Liver (tissue), 9 donors: ENCODE results near the gene KIF6. TPM values are rescaled to one million over a fixed set of nuclear protein-coding genes. Genes with fewer than 3 reads are reported as not detected.

Experiments used
- DNase-seq: peaks from one replicate; pipeline ENCODE4 v3.0.0-alpha.2; 2017; ENCODE audit warnings: low spot score
- H3K27ac ChIP-seq, 2 donors: one replicate each; pipeline ENCODE4 v1.7.0; 2013; ENCODE audit warnings: inconsistent platforms in 2 of 2, low read length in 2 of 2, control low read depth in 1 of 2, low read depth in 1 of 2, mild to moderate bottlenecking in 1 of 2
- H3K27me3 ChIP-seq, 4 donors: one replicate each; pipeline versions ENCODE4 v1.6.1 to v1.7.0; 2013; ENCODE audit warnings: low read length in 3 of 4, inconsistent platforms in 1 of 4, mild to moderate bottlenecking in 1 of 4, moderate library complexity in 1 of 4; ENCODE audit not compliant: control insufficient read depth in 4 of 4, insufficient read depth in 4 of 4
- H3K36me3 ChIP-seq, 4 donors: one replicate each; pipeline versions ENCODE4 v1.6.1 to v1.7.0; 2013; ENCODE audit warnings: low read length in 3 of 4, mild to moderate bottlenecking in 3 of 4, low read depth in 1 of 4, moderate library complexity in 1 of 4; ENCODE audit not compliant: control insufficient read depth in 4 of 4, insufficient read depth in 3 of 4
- H3K4me1 ChIP-seq, 4 donors: one replicate each; pipeline versions ENCODE4 v1.6.1 to v1.7.0; 2013; ENCODE audit warnings: low read length in 3 of 4, mild to moderate bottlenecking in 3 of 4, moderate library complexity in 1 of 4; ENCODE audit not compliant: control insufficient read depth in 4 of 4, insufficient read depth in 4 of 4
- H3K4me3 ChIP-seq, 3 donors: one replicate each; pipeline versions ENCODE4 v1.6.1 to v1.7.0; 2013; ENCODE audit warnings: low read length in 3 of 3, control low read depth in 1 of 3, low read depth in 1 of 3, mild to moderate bottlenecking in 1 of 3
- H3K9ac ChIP-seq, 2 donors: one replicate each; pipeline ENCODE4 v1.7.0; 2013; ENCODE audit warnings: low read length in 2 of 2, mild to moderate bottlenecking in 2 of 2, moderate library complexity in 2 of 2, control low read depth in 1 of 2, low read depth in 1 of 2
- H3K9me3 ChIP-seq, 4 donors: one replicate each; pipeline versions ENCODE4 v1.6.1 to v1.7.0; 2013; ENCODE audit warnings: low read length in 3 of 4; ENCODE audit not compliant: control insufficient read depth in 4 of 4
- ATF3 ChIP-seq: IDR thresholded peaks from 2 replicates; pipeline ENCODE4 v1.6.1; 2016; ENCODE audit warnings: antibody characterized with exemption
- CTCF ChIP-seq: fragments of 150-350 bp; IDR thresholded peaks from 2 replicates; pipeline ENCODE4 v1.5.1; 2017; ENCODE audit warnings: improper control_type of control experiment, low read depth, low read length; ENCODE audit not compliant: missing input control
- EGR1 ChIP-seq, 2 donors: IDR thresholded peaks; 2 replicates each; pipeline ENCODE4 v1.6.1; 2016 to 2018; ENCODE audit warnings: antibody characterized with exemption in 2 of 2, low read depth in 2 of 2
- FOXA1 ChIP-seq: IDR thresholded peaks from 2 replicates; pipeline ENCODE4 v1.6.1; 2016; ENCODE audit warnings: antibody characterized with exemption
- FOXA2 ChIP-seq: IDR thresholded peaks from 2 replicates; pipeline ENCODE4 v1.6.1; 2016; ENCODE audit warnings: antibody characterized with exemption
- GABPA ChIP-seq, 2 donors: IDR thresholded peaks in 1 of 2; conservative IDR thresholded peaks in 1 of 2; 2 replicates each; pipeline ENCODE4 v1.6.1; 2016; ENCODE audit warnings: antibody characterized with exemption in 2 of 2, mild to moderate bottlenecking in 1 of 2, moderate library complexity in 1 of 2
- HNF4A ChIP-seq, 2 donors: conservative IDR thresholded peaks; 2 replicates each; pipeline ENCODE4 v1.6.1; 2016; ENCODE audit warnings: antibody characterized with exemption in 2 of 2, mild to moderate bottlenecking in 2 of 2
- HNF4G ChIP-seq: IDR thresholded peaks from 2 replicates; pipeline ENCODE4 v1.6.1; 2016; ENCODE audit warnings: antibody characterized with exemption
- JUND ChIP-seq, 2 donors: IDR thresholded peaks; 2 replicates each; pipeline ENCODE4 v1.6.1; 2016; ENCODE audit warnings: antibody characterized with exemption in 2 of 2
- NR2F2 ChIP-seq: IDR thresholded peaks from 2 replicates; pipeline ENCODE4 v1.6.1; 2016; ENCODE audit warnings: antibody characterized with exemption
- RAD21 ChIP-seq, 2 donors: IDR thresholded peaks; 2 replicates each; pipeline ENCODE4 v1.6.1; 2016; ENCODE audit warnings: antibody characterized with exemption in 2 of 2, mild to moderate bottlenecking in 2 of 2
- RXRA ChIP-seq, 2 donors: IDR thresholded peaks; 2 replicates each; pipeline ENCODE4 v1.6.1; 2017 to 2018; ENCODE audit warnings: antibody characterized with exemption in 2 of 2, mild to moderate bottlenecking in 1 of 2
- SP1 ChIP-seq: IDR thresholded peaks from 2 replicates; pipeline ENCODE4 v1.6.1; 2018; ENCODE audit warnings: antibody characterized with exemption, mild to moderate bottlenecking
- TAF1 ChIP-seq: conservative IDR thresholded peaks from 2 replicates; pipeline ENCODE4 v1.6.1; 2016; ENCODE audit warnings: antibody characterized with exemption, mild to moderate bottlenecking
- YY1 ChIP-seq: IDR thresholded peaks from 2 replicates; pipeline ENCODE4 v1.6.1; 2016; ENCODE audit warnings: antibody characterized with exemption, mild to moderate bottlenecking
- polyA plus RNA-seq, 2 donors: library from polyadenylated mRNA; stranded (reverse) in 1 of 2; unstranded in 1 of 2; fragments of 200-250 nt in 1 of 2; fragments of >200 nt in 1 of 2; fragmentation: Nextera tagmentation in 1 of 2; extraction: Ambion mirVana in 1 of 2; gene quantifications; one replicate each; pipeline versions ENCODE4 v1.2.1 to v1.2.3, GENCODE V29; 2013 to 2015
- total RNA-seq, 2 donors: library from RNA; depleted of rRNA; stranded (reverse); fragments of >200 nt; gene quantifications; one replicate each; pipeline ENCODE4 v1.2.3, GENCODE V29; 2014
- TF ChIP-seq, protein P1 (sequence below): IDR thresholded peaks from 2 replicates; pipeline ENCODE4 v1.6.1; 2016; ENCODE audit warnings: antibody characterized with exemption
- TF ChIP-seq, protein P2 (sequence below): IDR thresholded peaks from 2 replicates; pipeline ENCODE4 v1.6.1; 2016; ENCODE audit warnings: antibody characterized with exemption
- TF ChIP-seq, protein P3 (sequence below): IDR thresholded peaks from 2 replicates; pipeline ENCODE4 v1.6.1; 2016; ENCODE audit warnings: antibody characterized with exemption, mild to moderate bottlenecking
- donor health status: healthy.
- donor health status: healthy.
- donor health status: healthy.
- donor health status: healthy.
- donor health status: healthy.

Gene KIF6
- total and polyA plus RNA-seq, 4 donors, result 0.17 to 7.5 (median 0.29) TPM

DNA sequence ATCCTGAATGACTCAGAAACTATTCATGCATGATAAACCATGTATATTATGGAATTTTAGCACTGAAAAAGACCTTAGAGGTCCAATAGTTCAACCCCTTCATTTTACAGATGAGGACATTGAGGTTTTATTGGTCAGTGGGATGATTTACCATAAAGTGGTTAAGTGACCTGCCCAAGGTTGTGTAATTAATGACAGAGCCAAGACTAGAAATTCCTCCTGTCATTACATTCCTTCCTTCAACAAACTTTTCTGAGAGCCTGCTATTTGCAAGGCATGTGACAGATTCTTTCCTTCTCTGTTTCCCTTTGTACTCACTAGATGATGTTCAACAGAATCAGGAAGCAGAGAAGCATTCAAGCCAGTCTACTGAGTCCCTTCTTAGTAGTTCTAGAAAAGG is 232.0 kb downstream of the KIF6 start:
- Histone ChIP-seq H3K4me3 (no peak overlapping the region), H3K27ac (no peak overlapping the region), H3K9me3 (no peaks in the 10 kb centered on the region), H3K36me3 (no peaks in the 10 kb centered on the region), H3K27me3 (no peaks in the 10 kb centered on the region), H3K4me1 (peaks cover 0 to 6% (median 0%) of the 10 kb centered on the region in 4 donors), H3K9ac (no peak overlapping the region)
- no peak for TF ChIP-seq ATF3
- TF ChIP-seq TAF1, result no peak
- TF ChIP-seq GABPA (IDR thresholded peaks at IDR 0.05 in 1 of 2, conservative IDR thresholded peaks at IDR 0.05 in 1 of 2), result no peak
- TF ChIP-seq EGR1 (IDR thresholded peaks at IDR 0.05; ENCODE audit: low read depth in 2 of 2), result no peak
- TF ChIP-seq RAD21 (IDR thresholded peaks at IDR 0.05), result no peak
- TF ChIP-seq NR2F2, result no peak
- TF ChIP-seq, protein P1, sequence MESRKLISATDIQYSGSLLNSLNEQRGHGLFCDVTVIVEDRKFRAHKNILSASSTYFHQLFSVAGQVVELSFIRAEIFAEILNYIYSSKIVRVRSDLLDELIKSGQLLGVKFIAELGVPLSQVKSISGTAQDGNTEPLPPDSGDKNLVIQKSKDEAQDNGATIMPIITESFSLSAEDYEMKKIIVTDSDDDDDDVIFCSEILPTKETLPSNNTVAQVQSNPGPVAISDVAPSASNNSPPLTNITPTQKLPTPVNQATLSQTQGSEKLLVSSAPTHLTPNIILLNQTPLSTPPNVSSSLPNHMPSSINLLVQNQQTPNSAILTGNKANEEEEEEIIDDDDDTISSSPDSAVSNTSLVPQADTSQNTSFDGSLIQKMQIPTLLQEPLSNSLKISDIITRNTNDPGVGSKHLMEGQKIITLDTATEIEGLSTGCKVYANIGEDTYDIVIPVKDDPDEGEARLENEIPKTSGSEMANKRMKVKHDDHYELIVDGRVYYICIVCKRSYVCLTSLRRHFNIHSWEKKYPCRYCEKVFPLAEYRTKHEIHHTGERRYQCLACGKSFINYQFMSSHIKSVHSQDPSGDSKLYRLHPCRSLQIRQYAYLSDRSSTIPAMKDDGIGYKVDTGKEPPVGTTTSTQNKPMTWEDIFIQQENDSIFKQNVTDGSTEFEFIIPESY, result no peak
- TF ChIP-seq, protein P2, sequence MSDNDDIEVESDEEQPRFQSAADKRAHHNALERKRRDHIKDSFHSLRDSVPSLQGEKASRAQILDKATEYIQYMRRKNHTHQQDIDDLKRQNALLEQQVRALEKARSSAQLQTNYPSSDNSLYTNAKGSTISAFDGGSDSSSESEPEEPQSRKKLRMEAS, result no peak
- no peak for TF ChIP-seq JUND (IDR thresholded peaks at IDR 0.05)
- TF ChIP-seq, protein P3, sequence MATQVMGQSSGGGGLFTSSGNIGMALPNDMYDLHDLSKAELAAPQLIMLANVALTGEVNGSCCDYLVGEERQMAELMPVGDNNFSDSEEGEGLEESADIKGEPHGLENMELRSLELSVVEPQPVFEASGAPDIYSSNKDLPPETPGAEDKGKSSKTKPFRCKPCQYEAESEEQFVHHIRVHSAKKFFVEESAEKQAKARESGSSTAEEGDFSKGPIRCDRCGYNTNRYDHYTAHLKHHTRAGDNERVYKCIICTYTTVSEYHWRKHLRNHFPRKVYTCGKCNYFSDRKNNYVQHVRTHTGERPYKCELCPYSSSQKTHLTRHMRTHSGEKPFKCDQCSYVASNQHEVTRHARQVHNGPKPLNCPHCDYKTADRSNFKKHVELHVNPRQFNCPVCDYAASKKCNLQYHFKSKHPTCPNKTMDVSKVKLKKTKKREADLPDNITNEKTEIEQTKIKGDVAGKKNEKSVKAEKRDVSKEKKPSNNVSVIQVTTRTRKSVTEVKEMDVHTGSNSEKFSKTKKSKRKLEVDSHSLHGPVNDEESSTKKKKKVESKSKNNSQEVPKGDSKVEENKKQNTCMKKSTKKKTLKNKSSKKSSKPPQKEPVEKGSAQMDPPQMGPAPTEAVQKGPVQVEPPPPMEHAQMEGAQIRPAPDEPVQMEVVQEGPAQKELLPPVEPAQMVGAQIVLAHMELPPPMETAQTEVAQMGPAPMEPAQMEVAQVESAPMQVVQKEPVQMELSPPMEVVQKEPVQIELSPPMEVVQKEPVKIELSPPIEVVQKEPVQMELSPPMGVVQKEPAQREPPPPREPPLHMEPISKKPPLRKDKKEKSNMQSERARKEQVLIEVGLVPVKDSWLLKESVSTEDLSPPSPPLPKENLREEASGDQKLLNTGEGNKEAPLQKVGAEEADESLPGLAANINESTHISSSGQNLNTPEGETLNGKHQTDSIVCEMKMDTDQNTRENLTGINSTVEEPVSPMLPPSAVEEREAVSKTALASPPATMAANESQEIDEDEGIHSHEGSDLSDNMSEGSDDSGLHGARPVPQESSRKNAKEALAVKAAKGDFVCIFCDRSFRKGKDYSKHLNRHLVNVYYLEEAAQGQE, result no peak
- TF ChIP-seq FOXA1, result no peak
- no peak for TF ChIP-seq RXRA (IDR thresholded peaks at IDR 0.05)
- no peak for TF ChIP-seq HNF4A (conservative IDR thresholded peaks at IDR 0.05)
- no peak for TF ChIP-seq YY1
- no peak for TF ChIP-seq HNF4G
- TF ChIP-seq FOXA2, result no peak
- no peak for TF ChIP-seq CTCF
- no peak for TF ChIP-seq SP1
- DNase-seq, result no peak
